ENCODE data around the gene CRLF2. TPM values are rescaled to one million over a fixed set of nuclear protein-coding genes. Genes with fewer than 3 reads are reported as not detected.

The CRLF2 gene
- total and polyA plus RNA-seq, 10 of the 15 experiments (the other 5 are each of a cell fraction or from before 2014, with no cell fraction given) = 2.7 to 7.2 (median 4.5) TPM

DNA sequence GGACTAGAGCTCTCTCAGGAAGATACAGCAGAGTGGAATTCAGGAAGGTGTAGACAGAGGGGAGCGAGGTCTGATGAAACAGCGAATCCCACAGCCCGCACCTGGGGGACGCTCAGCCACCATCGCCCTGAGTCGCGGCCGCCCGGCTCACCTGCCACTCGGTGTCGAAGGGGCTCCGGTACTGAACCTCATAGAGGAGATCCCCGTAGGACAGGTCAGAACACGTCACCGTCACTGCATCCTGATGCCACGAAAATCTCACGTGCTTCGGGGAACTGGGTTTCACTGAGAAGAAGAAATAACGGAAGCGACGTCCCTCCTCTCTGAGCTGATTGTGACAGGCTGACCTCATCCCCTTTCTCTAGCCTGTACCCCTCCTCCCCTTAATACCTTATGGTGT is 10.2 kb downstream of the CRLF2 start:
- CTCF ChIA-PET = no interaction called here
- no peak for FAIRE-seq
- no peak overlapping the region for H3K9ac ChIP-seq (ENCODE audit: control insufficient read depth, insufficient read depth, low read length)
- SMC1A ChIA-PET (ENCODE audit: uncharacterized antibody, unreplicated experiment) = no interaction called here
- in situ Hi-C loops (cut with MboI) (no loop called here), intact Hi-C loops (cut with micrococcal nuclease; ENCODE audit: unreplicated experiment) (no loop called here)
- no peaks in the 10 kb centered on the region; the same call in 2 of the 3 replicates for H3K9me3 ChIP-seq (replicated peaks; ENCODE audit: control insufficient read depth, insufficient read depth, low read length)
- no peak for DNase-seq (ENCODE audit: low read depth, low spot score)
- no peak overlapping the region for H3K4me3 ChIP-seq
- no TSS peak for BruUV-seq (replicated peaks)
- no peak overlapping the region for H2AFZ ChIP-seq (ENCODE audit: control insufficient read depth, low read depth, low read length)
- TF ChIP-seq FOXM1 (IDR thresholded peaks at IDR 0.05; ENCODE audit: low read depth, low read length) = no peak
- POLR2A ChIA-PET = no interaction called here
- H3K27me3 ChIP-seq (replicated peaks in 1 of 2; ENCODE audit: control insufficient read depth in 2 of 2, insufficient read depth in 2 of 2, low read length in 1 of 2) = no peaks in the 10 kb centered on the region
- H4K20me1 ChIP-seq (ENCODE audit: control insufficient read depth, insufficient read depth) = no peaks in the 10 kb centered on the region
- RAD21 ChIA-PET (ENCODE audit: unreplicated experiment) = no interaction called here
- 76% methylated on average over 21 of the region's 21 CpGs for WGBS (ENCODE audit: insufficient coverage, insufficient replicate concordance, low lambda C conversion rate, missing lambda C conversion rate)
- no peak for ATAC-seq
- H3K27ac ChIP-seq (ENCODE audit: control insufficient read depth, insufficient read depth) = no peak overlapping the region
- H3K4me2 ChIP-seq (ENCODE audit: control insufficient read depth, insufficient read depth) = no peak overlapping the region
- no peaks in the 10 kb centered on the region for H3K79me2 ChIP-seq (ENCODE audit: control insufficient read depth, insufficient read depth, low read length)
- no peaks in the 10 kb centered on the region for H3K36me3 ChIP-seq (ENCODE audit: control insufficient read depth in 2 of 2, insufficient read depth in 2 of 2, low read length in 1 of 2)
- peaks cover 7% of the 10 kb centered on the region; the same call in 1 of the 2 replicates for H3K4me1 ChIP-seq (ENCODE audit: control insufficient read depth, insufficient read depth, low read length)

DNA sequence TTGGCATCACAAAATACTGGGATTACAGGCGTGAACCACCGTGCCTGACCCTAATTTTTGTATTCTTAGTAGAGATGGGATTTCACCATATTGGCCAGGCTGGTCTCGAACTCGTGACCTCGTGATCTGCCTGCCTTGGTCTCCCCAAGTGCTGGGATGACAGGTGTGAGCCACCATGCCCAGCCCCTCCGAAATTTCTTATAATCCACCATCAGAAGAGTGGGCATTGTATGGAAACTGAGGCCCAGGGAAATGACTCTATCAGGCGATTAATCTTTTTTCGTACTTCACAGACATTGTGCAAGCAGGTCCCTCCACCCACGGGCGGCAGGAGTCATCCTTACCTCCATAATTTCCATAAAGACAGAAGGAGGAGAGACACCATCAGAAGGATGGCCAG is 16.0 kb downstream of the CRLF2 start:
- FAIRE-seq = no peak
- H3K4me3 ChIP-seq = no peak overlapping the region
- H3K27ac ChIP-seq (ENCODE audit: control insufficient read depth, insufficient read depth) = no peak overlapping the region
- no peak overlapping the region for H3K9ac ChIP-seq (ENCODE audit: control insufficient read depth, insufficient read depth, low read length)
- 70% methylated on average over 10 of the region's 10 CpGs for WGBS (ENCODE audit: insufficient coverage, insufficient replicate concordance, low lambda C conversion rate, missing lambda C conversion rate)
- no peaks in the 10 kb centered on the region for H3K27me3 ChIP-seq (replicated peaks in 1 of 2; ENCODE audit: control insufficient read depth in 2 of 2, insufficient read depth in 2 of 2, low read length in 1 of 2)
- H3K9me3 ChIP-seq (replicated peaks; ENCODE audit: control insufficient read depth, insufficient read depth, low read length) = no peaks in the 10 kb centered on the region
- ATAC-seq = no peak
- intact Hi-C loops (cut with micrococcal nuclease; ENCODE audit: unreplicated experiment) (no loop called here), in situ Hi-C loops (cut with MboI) (no loop called here)
- ChIA-PET POLR2A (no interaction called here), SMC1A (ENCODE audit: uncharacterized antibody, unreplicated experiment) (no interaction called here), CTCF (no interaction called here), RAD21 (ENCODE audit: unreplicated experiment) (no interaction called here)
- no peaks in the 10 kb centered on the region for H3K36me3 ChIP-seq (ENCODE audit: control insufficient read depth in 2 of 2, insufficient read depth in 2 of 2, low read length in 1 of 2)
- no peak for DNase-seq (ENCODE audit: low read depth, low spot score)
- no peaks in the 10 kb centered on the region for H4K20me1 ChIP-seq (ENCODE audit: control insufficient read depth, insufficient read depth)
- no peak overlapping the region for H2AFZ ChIP-seq (ENCODE audit: control insufficient read depth, low read depth, low read length)
- no peaks in the 10 kb centered on the region for H3K79me2 ChIP-seq (ENCODE audit: control insufficient read depth, insufficient read depth, low read length)
- no peaks in the 10 kb centered on the region for H3K4me1 ChIP-seq (ENCODE audit: control insufficient read depth, insufficient read depth, low read length)
- H3K4me2 ChIP-seq (ENCODE audit: control insufficient read depth, insufficient read depth) = no peak overlapping the region
- BruUV-seq (replicated peaks) = no TSS peak
- TF ChIP-seq SIN3A (IDR thresholded peaks at IDR 0.05; ENCODE audit: low read depth, low read length) = no peak
- no peak for TF ChIP-seq YBX1 (IDR thresholded peaks at IDR 0.05)
- no peak for TF ChIP-seq FOXK2 (IDR thresholded peaks at IDR 0.05)
- no peak for TF ChIP-seq SREBF2 (IDR thresholded peaks at IDR 0.05; ENCODE audit: low read length)
- TF ChIP-seq, protein P1, sequence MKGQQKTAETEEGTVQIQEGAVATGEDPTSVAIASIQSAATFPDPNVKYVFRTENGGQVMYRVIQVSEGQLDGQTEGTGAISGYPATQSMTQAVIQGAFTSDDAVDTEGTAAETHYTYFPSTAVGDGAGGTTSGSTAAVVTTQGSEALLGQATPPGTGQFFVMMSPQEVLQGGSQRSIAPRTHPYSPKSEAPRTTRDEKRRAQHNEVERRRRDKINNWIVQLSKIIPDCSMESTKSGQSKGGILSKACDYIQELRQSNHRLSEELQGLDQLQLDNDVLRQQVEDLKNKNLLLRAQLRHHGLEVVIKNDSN (IDR thresholded peaks at IDR 0.05; ENCODE audit: borderline replicate concordance, extremely low read length, insufficient read depth, low read depth, low read length) = no peak
- TF ChIP-seq NR2F1 (conservative IDR thresholded peaks at IDR 0.05) = no peak
- no peak for TF ChIP-seq HDAC6 (IDR thresholded peaks at IDR 0.05; ENCODE audit: unreplicated experiment)
- no peak for TF ChIP-seq HDGF (IDR thresholded peaks at IDR 0.05)
- no peak for TF ChIP-seq GATAD2B (conservative IDR thresholded peaks at IDR 0.05; ENCODE audit: low read depth)
- TF ChIP-seq SP1 (IDR thresholded peaks at IDR 0.05; ENCODE audit: low read depth, low read length) = no peak
- TF ChIP-seq SMC3 (IDR thresholded peaks at IDR 0.05; ENCODE audit: borderline replicate concordance, low read length) = no peak
- TF ChIP-seq IKZF1 (conservative IDR thresholded peaks at IDR 0.05) = no peak
- no peak for TF ChIP-seq MXI1 (IDR thresholded peaks at IDR 0.05; ENCODE audit: low read depth, low read length)
- TF ChIP-seq, protein P2, sequence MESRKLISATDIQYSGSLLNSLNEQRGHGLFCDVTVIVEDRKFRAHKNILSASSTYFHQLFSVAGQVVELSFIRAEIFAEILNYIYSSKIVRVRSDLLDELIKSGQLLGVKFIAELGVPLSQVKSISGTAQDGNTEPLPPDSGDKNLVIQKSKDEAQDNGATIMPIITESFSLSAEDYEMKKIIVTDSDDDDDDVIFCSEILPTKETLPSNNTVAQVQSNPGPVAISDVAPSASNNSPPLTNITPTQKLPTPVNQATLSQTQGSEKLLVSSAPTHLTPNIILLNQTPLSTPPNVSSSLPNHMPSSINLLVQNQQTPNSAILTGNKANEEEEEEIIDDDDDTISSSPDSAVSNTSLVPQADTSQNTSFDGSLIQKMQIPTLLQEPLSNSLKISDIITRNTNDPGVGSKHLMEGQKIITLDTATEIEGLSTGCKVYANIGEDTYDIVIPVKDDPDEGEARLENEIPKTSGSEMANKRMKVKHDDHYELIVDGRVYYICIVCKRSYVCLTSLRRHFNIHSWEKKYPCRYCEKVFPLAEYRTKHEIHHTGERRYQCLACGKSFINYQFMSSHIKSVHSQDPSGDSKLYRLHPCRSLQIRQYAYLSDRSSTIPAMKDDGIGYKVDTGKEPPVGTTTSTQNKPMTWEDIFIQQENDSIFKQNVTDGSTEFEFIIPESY (IDR thresholded peaks at IDR 0.05) = no peak
- no peak for TF ChIP-seq SUZ12 (IDR thresholded peaks at IDR 0.05; ENCODE audit: unreplicated experiment)
- TF ChIP-seq CEBPB (IDR thresholded peaks at IDR 0.05; ENCODE audit: borderline replicate concordance in 1 of 2, low read depth in 2 of 2, low read length in 2 of 2) = no peak
- TF ChIP-seq JUNB (IDR thresholded peaks at IDR 0.05) = no peak
- TF ChIP-seq WRNIP1 (IDR thresholded peaks at IDR 0.05; ENCODE audit: borderline replicate concordance, low read depth, low read length) = no peak

All from GM12878 (cell line).